Panc1 (cell line): Measurements from ENCODE around the gene CRIP1. TPM values are rescaled to one million over a fixed set of nuclear protein-coding genes. Genes with fewer than 3 reads are reported as not detected.

Experiments
- ATAC-seq: fragments of 200-7000 bp; cut with Tn5 transposase; 2 replicates; pipeline ENCODE4 v1.9.1; 2020; ENCODE audit warnings: mild to moderate bottlenecking, moderate library complexity
- BruUV-seq: library from RNA; stranded (reverse); fragments of 400-500 nt; replicated peaks from 2 replicates; lab custom pipeline; 2021; lab: Mats Ljungman, UMichigan
- CTCF ChIA-PET: fragments of 300-600 bp; sonication (Branson Sonifier 250); formaldehyde crosslinking; loops from one replicate; lab custom pipeline; 2022; ENCODE audit warnings: antibody characterized with exemption; lab: Charles Lee
- POLR2A ChIA-PET: fragments of 300-600 bp; sonication (Branson Sonifier 250); formaldehyde crosslinking; loops from one replicate; lab custom pipeline; 2022; ENCODE audit warnings: antibody characterized with exemption; lab: Charles Lee
- DNase-seq: peaks from one replicate; pipeline ENCODE4 v3.0.0-alpha.2; 2010; ENCODE audit warnings: low read depth, low spot score
- H3K27ac ChIP-seq: 2 replicates; pipeline ENCODE4 v1.5.1; 2011; ENCODE audit warnings: mild to moderate bottlenecking, low read length, inconsistent platforms
- H3K27me3 ChIP-seq: fragments of 200-500 bp; sonication (Bioruptor generic); 2 replicates; pipeline ENCODE4 v1.6.0; 2014; ENCODE audit warnings: low read length, inconsistent platforms; ENCODE audit not compliant: control insufficient read depth, insufficient read depth
- H3K36me3 ChIP-seq: fragments of 200-500 bp; sonication (Bioruptor generic); 2 replicates; pipeline ENCODE4 v1.5.1; 2014; ENCODE audit warnings: inconsistent platforms, mild to moderate bottlenecking, low read length, moderate library complexity; ENCODE audit not compliant: control insufficient read depth, insufficient read depth
- H3K4me1 ChIP-seq: 2 replicates; pipeline ENCODE4 v1.5.1; 2011; ENCODE audit warnings: inconsistent platforms, mild to moderate bottlenecking, low read length, moderate library complexity; ENCODE audit not compliant: control insufficient read depth, insufficient read depth
- H3K4me3 ChIP-seq, 2 experiments: 2 replicates each; pipeline ENCODE4 v1.5.1; 2011 to 2012; ENCODE audit warnings: low read depth in 2 of 2, low read length in 2 of 2, mild to moderate bottlenecking in 2 of 2, inconsistent platforms in 1 of 2, moderate library complexity in 1 of 2
- H3K9me3 ChIP-seq: fragments of 200-500 bp; sonication (Bioruptor generic); 2 replicates; pipeline ENCODE4 v1.5.1; 2014; ENCODE audit warnings: low read depth, mild to moderate bottlenecking, inconsistent platforms, low read length, moderate library complexity; ENCODE audit not compliant: control insufficient read depth, insufficient read depth
- POLR2AphosphoS5 ChIP-seq: IDR thresholded peaks from 2 replicates; pipeline ENCODE4 v1.6.1; 2012; ENCODE audit warnings: mild to moderate bottlenecking, low read depth, low read length, moderate library complexity
- SIN3A ChIP-seq: IDR thresholded peaks from 2 replicates; pipeline ENCODE4 v1.6.1; 2012; ENCODE audit warnings: low read depth, mild to moderate bottlenecking, low read length, moderate library complexity, borderline replicate concordance; ENCODE audit not compliant: insufficient read depth
- TCF7L2 ChIP-seq: IDR thresholded peaks from 2 replicates; pipeline ENCODE4 v1.6.1; 2011; ENCODE audit warnings: mild to moderate bottlenecking, low read depth, low read length, inconsistent platforms
- in situ Hi-C: cut with HindIII; loops from 2 replicates; pipeline ENCODE4 v1.10.0; 2016; ENCODE audit warnings: low sequenced_read_pairs, low pct_unique_long_range_greater_than_20kb
- intact Hi-C: fragments of 100-400 bp; cut with micrococcal nuclease; formaldehyde crosslinking; loops from one replicate; pipeline ENCODE4 v1.10.0; 2022; ENCODE audit not compliant: unreplicated experiment
- total RNA-seq: library from RNA; stranded (reverse); gene quantifications from one replicate; pipeline ENCODE4 v1.2.1, GENCODE V29; 2021; ENCODE audit not compliant: unreplicated experiment
- TF ChIP-seq, protein P1 (sequence below): fragments of 450-650 bp; IDR thresholded peaks from 2 replicates; pipeline ENCODE4 v1.5.1; 2017; ENCODE audit warnings: mild to moderate bottlenecking
- TF ChIP-seq, protein P2 (sequence below), 2 experiments: IDR thresholded peaks; 2 replicates each; pipeline ENCODE4 v1.6.1; 2011 to 2012; ENCODE audit warnings: low read depth in 2 of 2, control low read depth in 1 of 2, low read length in 1 of 2, mild to moderate bottlenecking in 1 of 2, moderate library complexity in 1 of 2; ENCODE audit not compliant: insufficient read depth in 1 of 2

Gene CRIP1
- total RNA-seq, 1 experiment from 2014 or later: 1,056 TPM

DNA sequence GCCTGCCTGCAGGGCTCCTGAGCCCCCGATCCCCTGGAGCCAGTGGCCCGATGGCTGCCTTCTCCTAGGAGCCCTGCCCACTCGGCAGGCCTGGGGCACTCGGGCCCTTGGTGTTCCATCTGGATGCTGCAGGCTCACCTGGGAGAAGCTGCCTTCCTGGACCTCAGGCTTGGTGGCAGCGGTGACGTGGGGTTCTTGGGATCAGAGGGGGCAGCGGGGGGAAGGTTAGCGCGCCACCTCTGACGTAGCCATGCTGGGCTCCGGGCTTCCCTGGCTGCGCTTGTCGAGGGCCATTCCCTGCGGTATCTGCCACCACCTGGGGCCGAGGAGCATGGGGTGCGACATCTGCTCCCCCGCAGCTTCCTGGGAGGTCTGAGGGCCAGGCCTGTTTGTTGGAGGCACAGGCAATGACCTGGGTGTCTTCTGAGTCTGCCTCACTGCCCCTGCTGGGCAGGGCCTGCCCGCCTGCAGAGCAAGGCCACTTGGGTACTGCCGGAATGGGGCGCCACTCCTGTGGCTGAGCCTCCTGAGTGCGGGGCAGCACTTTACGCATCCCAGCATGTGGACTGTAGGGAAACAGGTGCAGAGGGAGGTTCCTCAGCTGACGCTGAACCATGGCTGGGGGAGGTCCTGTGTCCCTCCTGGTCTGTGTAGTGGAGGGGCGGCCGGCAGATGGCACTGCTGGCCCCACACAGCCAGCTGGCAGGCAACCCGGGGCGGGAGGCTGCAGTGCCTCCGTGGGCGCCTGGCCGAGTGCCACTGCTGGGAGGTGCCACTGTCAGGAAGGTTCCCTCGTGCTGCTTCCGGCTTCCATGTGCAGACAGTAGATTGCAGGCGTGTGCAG is 46.8 kb upstream of the CRIP1 start:
- no peak overlapping the region for H3K4me3 ChIP-seq
- no peaks in the 10 kb centered on the region for H3K4me1 ChIP-seq
- DNase-seq (no peak), ATAC-seq (no peak)
- no peak for TF ChIP-seq SIN3A
- TF ChIP-seq, protein P1, sequence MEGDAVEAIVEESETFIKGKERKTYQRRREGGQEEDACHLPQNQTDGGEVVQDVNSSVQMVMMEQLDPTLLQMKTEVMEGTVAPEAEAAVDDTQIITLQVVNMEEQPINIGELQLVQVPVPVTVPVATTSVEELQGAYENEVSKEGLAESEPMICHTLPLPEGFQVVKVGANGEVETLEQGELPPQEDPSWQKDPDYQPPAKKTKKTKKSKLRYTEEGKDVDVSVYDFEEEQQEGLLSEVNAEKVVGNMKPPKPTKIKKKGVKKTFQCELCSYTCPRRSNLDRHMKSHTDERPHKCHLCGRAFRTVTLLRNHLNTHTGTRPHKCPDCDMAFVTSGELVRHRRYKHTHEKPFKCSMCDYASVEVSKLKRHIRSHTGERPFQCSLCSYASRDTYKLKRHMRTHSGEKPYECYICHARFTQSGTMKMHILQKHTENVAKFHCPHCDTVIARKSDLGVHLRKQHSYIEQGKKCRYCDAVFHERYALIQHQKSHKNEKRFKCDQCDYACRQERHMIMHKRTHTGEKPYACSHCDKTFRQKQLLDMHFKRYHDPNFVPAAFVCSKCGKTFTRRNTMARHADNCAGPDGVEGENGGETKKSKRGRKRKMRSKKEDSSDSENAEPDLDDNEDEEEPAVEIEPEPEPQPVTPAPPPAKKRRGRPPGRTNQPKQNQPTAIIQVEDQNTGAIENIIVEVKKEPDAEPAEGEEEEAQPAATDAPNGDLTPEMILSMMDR: no peak; the same call in 1 of the 2 replicates
- no peak for TF ChIP-seq TCF7L2
- TF ChIP-seq, protein P2, sequence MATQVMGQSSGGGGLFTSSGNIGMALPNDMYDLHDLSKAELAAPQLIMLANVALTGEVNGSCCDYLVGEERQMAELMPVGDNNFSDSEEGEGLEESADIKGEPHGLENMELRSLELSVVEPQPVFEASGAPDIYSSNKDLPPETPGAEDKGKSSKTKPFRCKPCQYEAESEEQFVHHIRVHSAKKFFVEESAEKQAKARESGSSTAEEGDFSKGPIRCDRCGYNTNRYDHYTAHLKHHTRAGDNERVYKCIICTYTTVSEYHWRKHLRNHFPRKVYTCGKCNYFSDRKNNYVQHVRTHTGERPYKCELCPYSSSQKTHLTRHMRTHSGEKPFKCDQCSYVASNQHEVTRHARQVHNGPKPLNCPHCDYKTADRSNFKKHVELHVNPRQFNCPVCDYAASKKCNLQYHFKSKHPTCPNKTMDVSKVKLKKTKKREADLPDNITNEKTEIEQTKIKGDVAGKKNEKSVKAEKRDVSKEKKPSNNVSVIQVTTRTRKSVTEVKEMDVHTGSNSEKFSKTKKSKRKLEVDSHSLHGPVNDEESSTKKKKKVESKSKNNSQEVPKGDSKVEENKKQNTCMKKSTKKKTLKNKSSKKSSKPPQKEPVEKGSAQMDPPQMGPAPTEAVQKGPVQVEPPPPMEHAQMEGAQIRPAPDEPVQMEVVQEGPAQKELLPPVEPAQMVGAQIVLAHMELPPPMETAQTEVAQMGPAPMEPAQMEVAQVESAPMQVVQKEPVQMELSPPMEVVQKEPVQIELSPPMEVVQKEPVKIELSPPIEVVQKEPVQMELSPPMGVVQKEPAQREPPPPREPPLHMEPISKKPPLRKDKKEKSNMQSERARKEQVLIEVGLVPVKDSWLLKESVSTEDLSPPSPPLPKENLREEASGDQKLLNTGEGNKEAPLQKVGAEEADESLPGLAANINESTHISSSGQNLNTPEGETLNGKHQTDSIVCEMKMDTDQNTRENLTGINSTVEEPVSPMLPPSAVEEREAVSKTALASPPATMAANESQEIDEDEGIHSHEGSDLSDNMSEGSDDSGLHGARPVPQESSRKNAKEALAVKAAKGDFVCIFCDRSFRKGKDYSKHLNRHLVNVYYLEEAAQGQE (IDR thresholded peaks at IDR 0.05; ENCODE audit: insufficient read depth in 1 of 2, low read depth in 2 of 2, low read length in 1 of 2): no peak
- TF ChIP-seq POLR2AphosphoS5: no peak
- no TSS peak for BruUV-seq
- intact Hi-C loops: no loop called here
- CTCF ChIA-PET: no interaction called here
- in situ Hi-C loops: no loop called here
- no peak overlapping the region for H3K27ac ChIP-seq
- H3K27me3 ChIP-seq: no peaks in the 10 kb centered on the region
- H3K9me3 ChIP-seq: no peaks in the 10 kb centered on the region
- POLR2A ChIA-PET: no interaction called here
- no peaks in the 10 kb centered on the region for H3K36me3 ChIP-seq

DNA sequence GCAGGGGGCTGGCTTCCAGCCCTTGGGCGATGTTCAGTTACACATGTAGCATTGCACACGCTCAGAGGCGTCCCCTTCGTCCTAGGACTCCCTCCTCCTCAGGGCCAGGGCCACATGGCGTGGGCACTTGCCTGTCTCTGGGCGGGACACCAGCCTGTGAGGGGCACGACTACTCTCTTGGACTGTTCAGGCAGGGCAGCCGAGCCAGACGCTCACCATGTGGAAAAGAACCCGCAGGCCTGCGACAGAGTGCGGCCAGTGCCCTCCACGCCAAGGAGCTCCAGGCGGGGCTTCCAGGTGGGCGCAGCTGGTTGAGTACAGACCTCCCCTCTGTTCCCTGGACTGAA is 46.2 kb upstream of the CRIP1 start:
- Histone ChIP-seq H3K36me3 (no peaks in the 10 kb centered on the region), H3K4me3 (no peak overlapping the region), H3K4me1 (no peaks in the 10 kb centered on the region), H3K27ac (no peak overlapping the region), H3K9me3 (no peaks in the 10 kb centered on the region), H3K27me3 (no peaks in the 10 kb centered on the region)
- POLR2A ChIA-PET: no interaction called here
- TF ChIP-seq SIN3A (no peak), POLR2AphosphoS5 (no peak), TCF7L2 (no peak)
- TF ChIP-seq, protein P2 (IDR thresholded peaks at IDR 0.05; ENCODE audit: insufficient read depth in 1 of 2, low read depth in 2 of 2, low read length in 1 of 2): no peak
- TF ChIP-seq, protein P1: no peak
- intact Hi-C loops (no loop called here), in situ Hi-C loops (no loop called here)
- ATAC-seq: no peak
- CTCF ChIA-PET: no interaction called here
- no peak for DNase-seq
- no TSS peak for BruUV-seq
